ENCODE data around the gene MS4A18. TPM values are rescaled to one million over a fixed set of nuclear protein-coding genes. Genes with fewer than 3 reads are reported as not detected.

Gene MS4A18
- total RNA-seq, 1 experiment from 2014 or later, result not detected

- TF ChIP-seq CTCF (IDR thresholded peaks at IDR 0.05) (no peak), CREM (CRISPR knock-in tag; IDR thresholded peaks at IDR 0.05) (no peak), SMAD4 (CRISPR knock-in tag; IDR thresholded peaks at IDR 0.05) (no peak), TP53 (CRISPR knock-in tag; IDR thresholded peaks at IDR 0.05) (no peak)
Observed at GRCh38 chr11:60769273-60769672, 44.8 kb downstream of the MS4A18 start (continued).

- TF ChIP-seq USF2 (CRISPR knock-in tag; IDR thresholded peaks at IDR 0.05) (no peak), ZNF121 (CRISPR knock-in tag; IDR thresholded peaks at IDR 0.05) (no peak), OVOL2 (CRISPR knock-in tag; IDR thresholded peaks at IDR 0.05; ENCODE audit: borderline replicate concordance) (no peak), NFATC4 (CRISPR knock-in tag; IDR thresholded peaks at IDR 0.05) (no peak), RELA (CRISPR knock-in tag; IDR thresholded peaks at IDR 0.05; ENCODE audit: borderline replicate concordance) (no peak), KAT7 (CRISPR knock-in tag; IDR thresholded peaks at IDR 0.05; ENCODE audit: borderline replicate concordance) (no peak), ZNF138 (CRISPR knock-in tag; conservative IDR thresholded peaks at IDR 0.05) (no peak), STAT6 (CRISPR knock-in tag; conservative IDR thresholded peaks at IDR 0.05; ENCODE audit: low read depth) (no peak), GABPB1 (CRISPR knock-in tag; IDR thresholded peaks at IDR 0.05) (no peak), NR2C2 (CRISPR knock-in tag; IDR thresholded peaks at IDR 0.05) (no peak), ZMAT4 (CRISPR knock-in tag; IDR thresholded peaks at IDR 0.05) (no peak), NR3C1 (CRISPR knock-in tag; conservative IDR thresholded peaks at IDR 0.05; ENCODE audit: low read depth) (no peak), MXD4 (CRISPR knock-in tag; IDR thresholded peaks at IDR 0.05; ENCODE audit: borderline replicate concordance) (no peak), AR (CRISPR knock-in tag; IDR thresholded peaks at IDR 0.05) (no peak), FOXK1 (CRISPR knock-in tag; IDR thresholded peaks at IDR 0.05) (no peak), TEAD1 (CRISPR knock-in tag; IDR thresholded peaks at IDR 0.05) (no peak), ATF1 (CRISPR knock-in tag; IDR thresholded peaks at IDR 0.05) (no peak), CDX4 (CRISPR knock-in tag; IDR thresholded peaks at IDR 0.05; ENCODE audit: borderline replicate concordance) (no peak), ZNF425 (CRISPR knock-in tag; conservative IDR thresholded peaks at IDR 0.05) (no peak)
- DNase-seq (ENCODE audit: low spot score) (no peak), ATAC-seq (no peak)
- H3K36me3 Mint-ChIP-seq, result no peaks in the 10 kb centered on the region; the same call in 1 of the 2 replicates
- H3K27ac Mint-ChIP-seq, result no peak overlapping the region
- CTCF ChIA-PET, result interaction anchor here (1.4 to 1.7 kb wide), 2 partner anchors 118 to 422 kb away, joined by 4 read pairs; no protein-coding TSS in a partner anchor
- H3K4me1 Mint-ChIP-seq, result peaks cover 5% of the 10 kb centered on the region; the same call in 1 of the 2 replicates
- no peak overlapping the region for H3K4me3 Mint-ChIP-seq
- POLR2A ChIA-PET, result no interaction called here
- no peaks in the 10 kb centered on the region for H3K9me3 Mint-ChIP-seq
- peaks cover 39% of the 10 kb centered on the region for H3K27me3 Mint-ChIP-seq (ENCODE audit: low read depth)
Observed at GRCh38 chr11:60769811-60770210, 45.3 kb downstream of the MS4A18 start.
